IMR-90 (cell line): ENCODE data around the gene DAAM1. TPM values are rescaled to one million over a fixed set of nuclear protein-coding genes. Genes with fewer than 3 reads are reported as not detected.

Experiments used
- ATAC-seq: fragments of 200-7000 bp; cut with Tn5 transposase; 2 replicates; pipeline ENCODE4 v1.9.1; 2020; ENCODE audit warnings: low read depth, mild to moderate bottlenecking, moderate library complexity
- BruUV-seq: library from RNA; stranded (reverse); fragments of 400-500 nt; replicated peaks from 2 replicates; lab custom pipeline; 2021; lab: Mats Ljungman, UMichigan
- CTCF ChIA-PET: fragments of 300-600 bp; formaldehyde crosslinking; extraction: SDS; loops from one replicate; lab custom pipeline; 2021; ENCODE audit warnings: antibody characterized with exemption; lab: Yijun Ruan, JAX
- POLR2A ChIA-PET: fragments of 300-600 bp; sonication (Branson Sonifier 250); formaldehyde crosslinking; loops from one replicate; lab custom pipeline; 2022; ENCODE audit warnings: antibody characterized with exemption; ENCODE audit not compliant: unreplicated experiment; lab: Charles Lee
- DNase-seq: peaks from one replicate; pipeline ENCODE4 v3.0.0; 2013
- H2AFZ ChIP-seq: replicated peaks from 2 replicates; pipeline ENCODE3; 2013; ENCODE audit warnings: low read length, mild to moderate bottlenecking; ENCODE audit not compliant: poor library complexity
- H2AK5ac ChIP-seq: 2 replicates; pipeline ENCODE4 v1.6.1; 2013; ENCODE audit warnings: low read depth, low read length, inconsistent platforms
- H2AK9ac ChIP-seq: replicated peaks from 2 replicates; pipeline ENCODE3; 2013; ENCODE audit warnings: mild to moderate bottlenecking, low read depth, low read length, moderate library complexity; ENCODE audit not compliant: poor library complexity
- H2BK120ac ChIP-seq: 2 replicates; pipeline ENCODE4 v1.6.1; 2013; ENCODE audit warnings: low read depth, low read length, inconsistent platforms
- H2BK15ac ChIP-seq: 3 replicates; pipeline ENCODE4 v1.6.1; 2013; ENCODE audit warnings: low read depth, low read length, inconsistent platforms
- H2BK20ac ChIP-seq: 2 replicates; pipeline ENCODE4 v1.6.1; 2013; ENCODE audit warnings: low read depth, mild to moderate bottlenecking, inconsistent platforms, low read length, moderate library complexity
- H2BK5ac ChIP-seq: 2 replicates; pipeline ENCODE4 v1.6.1; 2013; ENCODE audit warnings: mild to moderate bottlenecking, low read depth, low read length, inconsistent platforms; ENCODE audit not compliant: poor library complexity, severe bottlenecking
- H3K14ac ChIP-seq: replicated peaks from 2 replicates; pipeline ENCODE4 v1.6.1; 2013; ENCODE audit warnings: low read depth, low read length, inconsistent platforms
- H3K18ac ChIP-seq: 2 replicates; pipeline ENCODE4 v1.6.1; 2013; ENCODE audit warnings: low read depth, low read length, control low read depth
- H3K23ac ChIP-seq: 2 replicates; pipeline ENCODE4 v1.6.1; 2013; ENCODE audit warnings: low read depth, low read length, inconsistent platforms
- H3K27ac ChIP-seq: 2 replicates; pipeline ENCODE4 v1.5.1; 2013; ENCODE audit warnings: mild to moderate bottlenecking, control low read depth, low read length; ENCODE audit not compliant: insufficient read depth
- H3K27me3 ChIP-seq: 2 replicates; pipeline ENCODE4 v1.6.1; 2013; ENCODE audit warnings: low read length; ENCODE audit not compliant: control insufficient read depth, insufficient read depth
- H3K36me3 ChIP-seq: 2 replicates; pipeline ENCODE4 v1.6.1; 2013; ENCODE audit warnings: low read length, mixed read lengths; ENCODE audit not compliant: control insufficient read depth, insufficient read depth
- H3K4ac ChIP-seq: 2 replicates; pipeline ENCODE4 v1.6.1; 2013; ENCODE audit warnings: low read depth, low read length, inconsistent platforms
- H3K4me1 ChIP-seq: 2 replicates; pipeline ENCODE4 v1.6.1; 2013; ENCODE audit warnings: low read length, mixed read lengths; ENCODE audit not compliant: control insufficient read depth, insufficient read depth
- H3K4me2 ChIP-seq: 2 replicates; pipeline ENCODE4 v1.6.1; 2013; ENCODE audit warnings: low read depth, mild to moderate bottlenecking, control low read depth, low read length, moderate library complexity
- H3K4me3 ChIP-seq: 2 replicates; pipeline ENCODE4 v1.5.1; 2013; ENCODE audit warnings: low read depth, mild to moderate bottlenecking, control low read depth, low read length, moderate library complexity; ENCODE audit not compliant: insufficient read depth
- H3K56ac ChIP-seq: 2 replicates; pipeline ENCODE4 v1.6.1; 2013; ENCODE audit warnings: low read length, inconsistent platforms; ENCODE audit not compliant: insufficient read depth; ENCODE audit errors: extremely low read depth
- H3K79me1 ChIP-seq, 2 experiments: 2 replicates each; pipeline ENCODE4 v1.6.1; 2013; ENCODE audit warnings: low read length in 2 of 2, inconsistent platforms in 1 of 2, low read depth in 1 of 2
- H3K9ac ChIP-seq: 2 replicates; pipeline ENCODE4 v1.6.1; 2013; ENCODE audit warnings: low read depth, low read length, control low read depth
- H3K9me1 ChIP-seq: 2 replicates; pipeline ENCODE4 v1.6.1; 2013; ENCODE audit warnings: low read length, inconsistent platforms; ENCODE audit not compliant: insufficient read depth
- H3K9me3 ChIP-seq: 2 replicates; pipeline ENCODE4 v1.6.1; 2013; ENCODE audit warnings: low read length; ENCODE audit not compliant: control insufficient read depth, insufficient read depth
- H4K20me1 ChIP-seq: 2 replicates; pipeline ENCODE4 v1.6.1; 2013; ENCODE audit warnings: low read length, inconsistent platforms; ENCODE audit not compliant: insufficient read depth
- H4K5ac ChIP-seq: 2 replicates; pipeline ENCODE4 v1.6.1; 2013; ENCODE audit warnings: mild to moderate bottlenecking, low read depth, low read length, control low read depth
- H4K8ac ChIP-seq, 2 experiments: 2 replicates each; pipeline ENCODE4 v1.6.1; 2013; ENCODE audit warnings: low read depth in 2 of 2, low read length in 2 of 2, control low read depth in 1 of 2, inconsistent platforms in 1 of 2
- H4K91ac ChIP-seq: 2 replicates; pipeline ENCODE4 v1.6.1; 2013; ENCODE audit warnings: low read depth, low read length, inconsistent platforms; ENCODE audit not compliant: insufficient read depth
- BHLHE40 ChIP-seq: fragments of 150-350 bp; IDR thresholded peaks from 2 replicates; pipeline ENCODE4 v1.6.1; 2016; ENCODE audit warnings: mild to moderate bottlenecking, low read depth, low read length
- CEBPB ChIP-seq: IDR thresholded peaks from 2 replicates; pipeline ENCODE4 v1.6.1; 2012; ENCODE audit warnings: low read depth, low read length, improper control_type of control experiment
- FOS ChIP-seq: fragments of 150-350 bp; IDR thresholded peaks from 2 replicates; pipeline ENCODE4 v1.6.1; 2016; ENCODE audit warnings: low read depth, low read length
- MAZ ChIP-seq: IDR thresholded peaks from 2 replicates; pipeline ENCODE4 v1.6.1; 2012; ENCODE audit warnings: low read depth, mild to moderate bottlenecking, low read length, improper control_type of control experiment, moderate library complexity, borderline replicate concordance
- MXI1 ChIP-seq: IDR thresholded peaks from 2 replicates; pipeline ENCODE4 v1.6.1; 2012; ENCODE audit warnings: low read depth, mild to moderate bottlenecking, low read length, moderate library complexity, borderline replicate concordance
- NFE2L2 ChIP-seq: fragments of 150-350 bp; IDR thresholded peaks from 2 replicates; pipeline ENCODE4 v1.6.1; 2016; ENCODE audit warnings: low read depth, mild to moderate bottlenecking, low read length
- RAD21 ChIP-seq: IDR thresholded peaks from 2 replicates; pipeline ENCODE4 v1.6.1; 2012; ENCODE audit warnings: low read length, improper control_type of control experiment
- RFX5 ChIP-seq: IDR thresholded peaks from 2 replicates; pipeline ENCODE4 v1.8.0; 2012; ENCODE audit warnings: low read depth, mild to moderate bottlenecking, low read length, moderate library complexity
- WGBS, 2 experiments: methylation state at CpG; one replicate each; pipeline versions ENCODE4 v1.1.5 to v1.1.7; 2013; ENCODE audit warnings: missing lambda C conversion rate in 2 of 2; ENCODE audit not compliant: insufficient read length in 1 of 2; ENCODE audit errors: extremely low coverage in 2 of 2; 5-methylcytosine and 5-hydroxymethylcytosine counted together
- dilution Hi-C: fragments of 300-500 bp; cut with HindIII; formaldehyde crosslinking; loops from one replicate; pipeline ENCODE4 v1.14.3; 2018; ENCODE audit warnings: low sequenced_read_pairs; ENCODE audit not compliant: unreplicated experiment
- in situ Hi-C: fragments of 300-500 bp; cut with MboI; formaldehyde crosslinking; loops from 3 replicates; pipeline ENCODE4 v1.14.3; 2019; ENCODE audit warnings: low sequenced_read_pairs, inconsistent platforms, mixed read lengths
- intact Hi-C: fragments of 100-400 bp; cut with micrococcal nuclease; formaldehyde crosslinking; loops from 2 replicates; pipeline ENCODE4 v1.10.0; 2022
- polyA plus RNA-seq, 3 experiments: library from polyadenylated mRNA; depleted of rRNA; stranded (reverse); fragments of >200 nt; gene quantifications; 2 replicates each; pipeline ENCODE4 v1.2.3, GENCODE V29; 2012; ENCODE audit warnings: low replicate concordance in 1 of 3
- total RNA-seq: library from RNA; depleted of rRNA; stranded (reverse); fragments of >200 nt; gene quantifications from 2 replicates; pipeline ENCODE4 v1.2.3, GENCODE V29; 2012
- TF ChIP-seq, protein P1 (sequence below): fragments of 150-350 bp; IDR thresholded peaks from 2 replicates; pipeline ENCODE4 v1.6.1; 2017; ENCODE audit warnings: mild to moderate bottlenecking, antibody characterized with exemption, low read length, low read depth
- TF ChIP-seq, protein P2 (sequence below): fragments of 150-350 bp; IDR thresholded peaks from 2 replicates; pipeline ENCODE4 v1.6.1; 2016; ENCODE audit warnings: low read depth, mild to moderate bottlenecking, low read length, moderate library complexity, borderline replicate concordance

DAAM1 gene
- total and polyA plus RNA-seq, 2 of the 4 experiments (the other 2 are of a cell fraction) = 4.8 to 5.4 TPM

DNA sequence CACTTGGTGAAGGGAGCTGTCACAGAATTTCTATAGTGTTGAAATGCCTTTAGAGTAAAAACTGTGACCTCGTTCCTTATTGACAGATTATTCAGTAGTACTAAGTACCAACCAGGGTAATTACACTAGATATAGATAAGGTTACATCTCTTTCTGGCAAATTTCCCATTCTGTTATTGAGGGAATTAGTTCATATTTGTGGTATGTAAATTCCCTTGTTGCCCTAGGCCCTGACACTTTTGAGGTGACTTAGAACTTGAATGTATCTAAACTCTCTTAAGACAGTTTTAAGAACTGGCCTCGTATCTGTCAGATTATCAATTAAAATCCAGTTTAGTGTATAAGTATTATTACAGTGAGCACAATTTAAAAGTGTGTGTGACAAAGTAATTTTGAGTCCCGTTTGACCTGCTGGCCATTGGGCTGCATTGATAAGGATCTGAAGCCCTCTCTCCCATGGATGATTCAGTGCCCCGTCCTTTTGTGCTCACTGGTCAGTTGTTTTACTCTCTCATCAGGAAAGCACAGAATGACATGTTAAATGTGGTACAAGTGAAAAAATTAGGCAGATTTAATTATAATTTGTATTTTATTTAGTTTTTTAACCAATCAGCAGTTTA, 153.5 kb downstream of the DAAM1 start:
- no peak for TF ChIP-seq MAZ
- no peak for TF ChIP-seq BHLHE40
- TF ChIP-seq FOS = no peak
- TF ChIP-seq, protein P1, sequence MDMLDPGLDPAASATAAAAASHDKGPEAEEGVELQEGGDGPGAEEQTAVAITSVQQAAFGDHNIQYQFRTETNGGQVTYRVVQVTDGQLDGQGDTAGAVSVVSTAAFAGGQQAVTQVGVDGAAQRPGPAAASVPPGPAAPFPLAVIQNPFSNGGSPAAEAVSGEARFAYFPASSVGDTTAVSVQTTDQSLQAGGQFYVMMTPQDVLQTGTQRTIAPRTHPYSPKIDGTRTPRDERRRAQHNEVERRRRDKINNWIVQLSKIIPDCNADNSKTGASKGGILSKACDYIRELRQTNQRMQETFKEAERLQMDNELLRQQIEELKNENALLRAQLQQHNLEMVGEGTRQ = no peak
- TF ChIP-seq CEBPB = no peak
- TF ChIP-seq MXI1 = no peak
- TF ChIP-seq RFX5 = no peak
- TF ChIP-seq NFE2L2 = no peak
- TF ChIP-seq RAD21 = no peak
- TF ChIP-seq, protein P2, sequence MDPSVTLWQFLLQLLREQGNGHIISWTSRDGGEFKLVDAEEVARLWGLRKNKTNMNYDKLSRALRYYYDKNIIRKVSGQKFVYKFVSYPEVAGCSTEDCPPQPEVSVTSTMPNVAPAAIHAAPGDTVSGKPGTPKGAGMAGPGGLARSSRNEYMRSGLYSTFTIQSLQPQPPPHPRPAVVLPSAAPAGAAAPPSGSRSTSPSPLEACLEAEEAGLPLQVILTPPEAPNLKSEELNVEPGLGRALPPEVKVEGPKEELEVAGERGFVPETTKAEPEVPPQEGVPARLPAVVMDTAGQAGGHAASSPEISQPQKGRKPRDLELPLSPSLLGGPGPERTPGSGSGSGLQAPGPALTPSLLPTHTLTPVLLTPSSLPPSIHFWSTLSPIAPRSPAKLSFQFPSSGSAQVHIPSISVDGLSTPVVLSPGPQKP = no peak
- Histone ChIP-seq H3K9me3 (no peaks in the 10 kb centered on the region), H3K4me2 (no peak overlapping the region), H3K56ac (no peak overlapping the region), H3K27me3 (no peaks in the 10 kb centered on the region), H4K5ac (no peak overlapping the region), H3K36me3 (no peaks in the 10 kb centered on the region), H3K4me1 (peaks cover 2% of the 10 kb centered on the region), H2AK5ac (no peak overlapping the region), H3K79me1 (no peaks in the 10 kb centered on the region; a peak in 1 of 4 replicates), H3K4me3 (no peak overlapping the region), H3K9ac (no peak overlapping the region), H3K23ac (no peak overlapping the region), H2BK15ac (no peak overlapping the region), H3K4ac (no peak overlapping the region), H2BK5ac (no peak overlapping the region), H4K8ac (no peak overlapping the region), H4K20me1 (no peaks in the 10 kb centered on the region), H3K27ac (no peak overlapping the region), H3K18ac (no peak overlapping the region), H2AFZ (no peak overlapping the region), H2AK9ac (no peak overlapping the region), H2BK20ac (no peak overlapping the region), H3K9me1 (peaks cover 2% of the 10 kb centered on the region; the same call in 1 of the 2 replicates), H3K14ac (no peak overlapping the region), H4K91ac (no peak overlapping the region), H2BK120ac (no peak overlapping the region)
- in situ Hi-C loops = no loop called here
- ChIA-PET POLR2A (no interaction called here), CTCF (no interaction called here)
- DNase-seq (no peak), ATAC-seq (no peak)
- dilution Hi-C loops = no loop called here
- BruUV-seq = no TSS peak
- WGBS, 2 experiments = no CpG with 5 or more reads among the region's 4 CpGs
- intact Hi-C loops = no loop called here
